Fibroblast of lung (primary cell): Measurements from ENCODE around the gene CLDN19. TPM values are rescaled to one million over a fixed set of nuclear protein-coding genes. Genes with fewer than 3 reads are reported as not detected.
"Not testable (repeated sequence)": the region's sequence is repeated elsewhere in the genome, so short reads cannot be mapped to it uniquely, and the experiment has no call there.

Experiments
- DNase-seq, 2 donors: peaks; one replicate each; pipeline versions ENCODE4 v3.0.0 to v3.0.0-alpha.2; 2010; ENCODE audit warnings: low read depth in 2 of 2
- H2AFZ ChIP-seq: 2 replicates; pipeline ENCODE4 v1.5.1; 2012; ENCODE audit warnings: low read length, control low read depth, inconsistent platforms
- H3K27ac ChIP-seq: 2 replicates; pipeline ENCODE4 v1.5.1; 2011; ENCODE audit warnings: low read length, control low read depth; ENCODE audit not compliant: insufficient read depth
- H3K27me3 ChIP-seq: 2 replicates; pipeline ENCODE4 v1.5.1; 2011; ENCODE audit warnings: mild to moderate bottlenecking, low read length; ENCODE audit not compliant: control insufficient read depth, insufficient read depth
- H3K36me3 ChIP-seq: 2 replicates; pipeline ENCODE4 v1.5.1; 2011; ENCODE audit warnings: low read length; ENCODE audit not compliant: control insufficient read depth, insufficient read depth
- H3K4me1 ChIP-seq: 2 replicates; pipeline ENCODE4 v1.5.1; 2011; ENCODE audit warnings: low read length; ENCODE audit not compliant: control insufficient read depth, insufficient read depth; ENCODE audit errors: extremely low read depth
- H3K4me2 ChIP-seq: 2 replicates; pipeline ENCODE4 v1.5.1; 2011; ENCODE audit warnings: low read length, control low read depth; ENCODE audit not compliant: insufficient read depth; ENCODE audit errors: extremely low read depth
- H3K4me3 ChIP-seq, 4 experiments: fragments of 200-600 bp in 1 of 4; sonication (generic) in 1 of 4; replicated peaks in 1 of 4; 2 replicates each; pipeline ENCODE4 v1.5.1; 2011 to 2016; ENCODE audit warnings: low read length in 4 of 4, low read depth in 3 of 4, mild to moderate bottlenecking in 3 of 4, control low read depth in 2 of 4, inconsistent platforms in 1 of 4, mixed read lengths in 1 of 4; ENCODE audit not compliant: insufficient read depth in 1 of 4; ENCODE audit errors: control extremely low read depth in 1 of 4
- H3K79me2 ChIP-seq: 2 replicates; pipeline ENCODE4 v1.5.1; 2012; ENCODE audit warnings: mild to moderate bottlenecking, low read length, inconsistent platforms; ENCODE audit not compliant: control insufficient read depth, insufficient read depth
- H3K9ac ChIP-seq: 2 replicates; pipeline ENCODE4 v1.5.1; 2011; ENCODE audit warnings: mild to moderate bottlenecking, low read length, control low read depth; ENCODE audit not compliant: insufficient read depth
- H3K9me3 ChIP-seq: 2 replicates; pipeline ENCODE4 v1.5.1; 2012; ENCODE audit warnings: low read depth, low read length; ENCODE audit not compliant: control insufficient read depth, insufficient read depth
- H4K20me1 ChIP-seq: 2 replicates; pipeline ENCODE4 v1.5.1; 2011; ENCODE audit warnings: low read length; ENCODE audit not compliant: control insufficient read depth, insufficient read depth; ENCODE audit errors: extremely low read depth
- CTCF ChIP-seq, 2 donors: IDR thresholded peaks in 1 of 2; conservative IDR thresholded peaks in 1 of 2; 1 replicate in 1 of 2; 2 replicates in 1 of 2; pipeline ENCODE4 v1.5.1; 2011 to 2012; ENCODE audit warnings: low read length in 2 of 2, control low read depth in 1 of 2, inconsistent platforms in 1 of 2, low read depth in 1 of 2, mild to moderate bottlenecking in 1 of 2
- EZH2 ChIP-seq: IDR thresholded peaks from 2 replicates; pipeline ENCODE4 v1.5.1; 2012; ENCODE audit warnings: low read length, control low read depth, mild to moderate bottlenecking; ENCODE audit errors: missing control alignments
- polyA plus RNA-seq, 2 donors: library from polyadenylated mRNA; depleted of rRNA in 1 of 2; stranded (reverse) in 1 of 2; unstranded in 1 of 2; fragments of >200 nt; gene quantifications; 2 replicates each; pipeline ENCODE4 v1.2.1, GENCODE V29; 2011 to 2012; ENCODE audit warnings: missing spikeins in 1 of 2
- total RNA-seq: library from RNA; depleted of rRNA; stranded (reverse); fragments of >200 nt; gene quantifications from 2 replicates; pipeline ENCODE4 v1.2.1, GENCODE V29; 2014

The CLDN19 gene
- total and polyA plus RNA-seq, 2 donors (not counting 1 experiment from before 2014, with no cell fraction given) = not detected

- TF ChIP-seq EZH2 (no peak), CTCF (conservative IDR thresholded peaks at IDR 0.05 in 1 of 2, IDR thresholded peaks at IDR 0.05 in 1 of 2; ENCODE audit: low read depth in 1 of 2, low read length in 2 of 2) (no peak)
Observed at GRCh38 chr1:42730002-42730401, 10.0 kb downstream of the CLDN19 start.

GRCh38 chr1:42725820-42726219 lies 14.2 kb downstream of the CLDN19 start:
- not testable (repeated sequence) for H3K27ac ChIP-seq, DNase-seq, H3K4me1 ChIP-seq, H3K4me2 ChIP-seq, H2AFZ ChIP-seq, H3K79me2 ChIP-seq, H3K9ac ChIP-seq, H3K36me3 ChIP-seq, H3K27me3 ChIP-seq, H4K20me1 ChIP-seq, H3K9me3 ChIP-seq, H3K4me3 ChIP-seq

More at GRCh38 chr1:42730002-42730401, 10.0 kb downstream of the CLDN19 start:
- H3K4me3 ChIP-seq = no peak overlapping the region
- H2AFZ ChIP-seq = no peak overlapping the region
- H3K36me3 ChIP-seq = no peaks in the 10 kb centered on the region
- no peaks in the 10 kb centered on the region for H4K20me1 ChIP-seq
- no peaks in the 10 kb centered on the region for H3K79me2 ChIP-seq
- H3K27ac ChIP-seq = no peak overlapping the region
- no peak for DNase-seq
- H3K4me2 ChIP-seq = no peak overlapping the region
- H3K9me3 ChIP-seq = no peaks in the 10 kb centered on the region
- H3K9ac ChIP-seq = no peak overlapping the region
- H3K4me1 ChIP-seq = no peaks in the 10 kb centered on the region
- H3K27me3 ChIP-seq = no peaks in the 10 kb centered on the region

- Histone ChIP-seq H3K36me3 (no peaks in the 10 kb centered on the region), H3K27ac (no peak overlapping the region), H4K20me1 (no peaks in the 10 kb centered on the region), H3K4me3 (no peak overlapping the region), H3K27me3 (no peaks in the 10 kb centered on the region), H3K9me3 (no peaks in the 10 kb centered on the region), H2AFZ (no peak overlapping the region), H3K79me2 (no peaks in the 10 kb centered on the region), H3K4me1 (no peaks in the 10 kb centered on the region), H3K4me2 (no peak overlapping the region), H3K9ac (no peak overlapping the region)
- no peak for TF ChIP-seq EZH2
- no peak for TF ChIP-seq CTCF (conservative IDR thresholded peaks at IDR 0.05 in 1 of 2, IDR thresholded peaks at IDR 0.05 in 1 of 2; ENCODE audit: low read depth in 1 of 2, low read length in 2 of 2)
- no peak for DNase-seq
Observed at GRCh38 chr1:42723511-42723910, 16.5 kb downstream of the CLDN19 start.

- H3K4me3 ChIP-seq, H2AFZ ChIP-seq, H3K9ac ChIP-seq, H3K27ac ChIP-seq, H4K20me1 ChIP-seq, H3K27me3 ChIP-seq, H3K36me3 ChIP-seq, DNase-seq, H3K4me2 ChIP-seq, H3K79me2 ChIP-seq, H3K9me3 ChIP-seq, H3K4me1 ChIP-seq: not testable (repeated sequence)
Observed at GRCh38 chr1:42722403-42722802, 17.6 kb downstream of the CLDN19 start.
